Ecto neural progenitor cell (in vitro differentiated cells): ENCODE data around the gene EHMT1.
"Not testable (repeated sequence)": the region's sequence is repeated elsewhere in the genome, so short reads cannot be mapped to it uniquely, and the experiment has no call there.

Experiments
- DNase-seq: peaks from one replicate; pipeline ENCODE4 v3.0.0-alpha.2; 2018; ENCODE audit warnings: low spot score

EHMT1 gene

GRCh38 chr9:137720571-137721110, 101.8 kb downstream of the EHMT1 start:
- DNase-seq: no peak

- DNase-seq: no peak
These were observed 102.7 kb downstream of the EHMT1 start for GRCh38 chr9:137721479-137721878.

GRCh38 chr9:137721899-137722298, 103.1 kb downstream of the EHMT1 start:
- no peak for DNase-seq

GRCh38 chr9:137722481-137722880, 103.7 kb downstream of the EHMT1 start:
- no peak for DNase-seq

DNA sequence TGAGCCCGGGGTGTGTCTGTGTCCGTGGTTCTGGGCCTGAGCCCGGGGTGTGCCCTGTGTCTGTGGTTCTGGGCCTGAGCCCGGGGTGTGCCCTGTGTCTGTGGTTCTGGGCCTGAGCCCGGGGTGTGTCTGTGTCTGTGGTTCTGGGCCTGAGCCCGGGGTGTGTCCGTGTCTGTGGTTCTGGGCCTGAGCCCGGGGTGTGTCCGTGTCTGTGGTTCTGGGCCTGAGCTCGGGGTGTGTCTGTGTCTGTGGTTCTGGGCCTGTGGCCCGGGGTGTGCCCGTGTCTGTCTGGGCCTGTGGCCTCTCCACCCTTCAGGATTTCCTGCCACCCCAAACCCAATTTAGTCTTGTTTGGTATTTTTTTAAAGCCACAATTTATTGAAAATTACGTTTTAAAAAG, 104.6 kb downstream of the EHMT1 start:
- DNase-seq: not testable (repeated sequence)

DNA sequence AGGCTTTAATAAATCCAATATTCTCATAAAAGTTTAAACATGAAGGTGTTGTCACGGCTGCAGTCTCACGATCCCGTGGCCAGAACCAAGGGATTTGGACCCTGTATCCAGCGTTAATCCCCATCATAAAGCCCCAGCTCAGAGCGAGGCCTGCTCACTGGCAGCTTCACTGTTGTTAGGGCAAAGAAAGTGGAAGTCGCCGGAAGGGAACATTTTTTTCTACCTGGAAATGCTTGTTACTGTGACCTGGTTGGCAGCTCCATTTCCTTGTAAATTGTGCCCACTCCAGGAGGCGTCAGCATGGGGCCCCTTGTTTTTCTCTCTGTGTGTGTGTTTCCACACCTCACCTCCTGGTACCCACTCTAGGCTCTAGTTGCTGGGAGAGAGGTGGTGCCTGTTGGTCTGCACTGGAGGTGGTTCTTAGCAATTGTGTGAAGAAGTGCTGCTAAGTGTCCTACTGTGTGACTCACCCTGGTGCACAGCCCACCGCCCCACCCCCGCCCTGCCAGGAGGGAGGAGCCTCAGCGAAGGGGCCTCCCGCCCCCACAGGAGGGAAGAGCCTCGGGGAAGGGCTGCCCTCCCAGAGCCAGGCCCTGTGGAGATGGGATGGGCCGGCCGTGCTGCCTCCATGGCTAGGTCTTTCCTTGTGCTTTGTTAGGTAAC, 105.1 kb downstream of the EHMT1 start:
- peak; percentile 63 for DNase-seq

- no peak for DNase-seq
These were observed 106.0 kb downstream of the EHMT1 start for GRCh38 chr9:137724818-137725240.

DNA sequence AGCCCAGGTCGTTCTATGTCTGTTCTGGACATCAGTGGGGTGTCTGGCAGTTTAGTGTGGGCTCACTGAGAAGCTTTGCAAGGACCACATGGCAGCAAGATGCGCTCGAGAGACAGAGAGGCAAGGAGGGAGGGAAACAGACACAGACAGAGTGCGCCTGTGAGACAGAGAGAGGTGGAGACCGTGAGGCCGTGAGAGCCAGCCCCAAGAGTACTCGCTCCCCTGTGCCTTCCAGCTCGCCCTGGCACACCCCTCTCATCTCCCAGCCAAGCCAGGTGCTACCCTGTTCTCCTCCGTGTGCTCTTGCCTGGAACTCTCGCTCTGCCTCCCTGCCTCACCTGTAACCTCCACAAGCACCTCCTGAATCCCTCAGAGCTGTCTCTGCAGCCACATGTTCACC, 106.8 kb downstream of the EHMT1 start:
- DNase-seq: no peak

DNA sequence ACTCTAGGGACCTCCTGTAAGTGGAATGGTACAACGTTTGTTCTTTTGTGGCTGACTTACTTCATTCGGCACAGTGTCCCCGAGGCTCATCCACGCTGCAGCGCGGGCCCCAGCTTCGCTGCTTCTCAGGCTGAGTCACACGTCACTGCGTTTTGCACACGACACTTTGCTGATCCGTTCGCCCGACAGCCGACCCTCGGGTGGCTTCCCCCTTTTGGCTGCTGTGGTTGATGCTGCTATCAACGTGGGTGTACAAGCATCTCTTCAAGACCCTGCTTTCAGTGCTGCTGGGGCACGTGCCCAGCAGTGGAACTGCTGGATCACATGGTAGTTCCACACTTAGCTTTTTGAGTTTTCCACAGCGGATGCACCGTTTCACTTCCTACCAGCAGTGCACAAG, 107.5 kb downstream of the EHMT1 start:
- DNase-seq: not testable (repeated sequence)

DNA sequence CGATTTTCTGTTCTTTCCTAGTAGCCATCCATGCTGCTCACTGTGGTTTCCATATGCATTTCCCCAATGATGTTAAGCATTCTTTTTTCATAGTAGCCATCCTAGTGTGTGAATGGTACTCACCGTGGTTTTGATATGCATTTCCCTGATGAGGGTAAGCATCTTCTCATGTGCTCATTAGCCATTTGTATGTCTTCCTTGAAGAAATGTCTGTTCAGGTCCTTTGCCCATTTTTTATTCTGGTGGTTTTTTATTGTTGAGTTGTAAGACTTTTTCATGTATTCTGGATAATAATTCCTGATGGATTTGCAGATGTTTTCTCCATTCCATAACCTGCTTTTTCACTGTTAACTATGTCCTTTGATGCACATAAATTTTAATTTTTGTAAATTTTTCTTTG, 108.0 kb downstream of the EHMT1 start:
- no peak for DNase-seq

DNA sequence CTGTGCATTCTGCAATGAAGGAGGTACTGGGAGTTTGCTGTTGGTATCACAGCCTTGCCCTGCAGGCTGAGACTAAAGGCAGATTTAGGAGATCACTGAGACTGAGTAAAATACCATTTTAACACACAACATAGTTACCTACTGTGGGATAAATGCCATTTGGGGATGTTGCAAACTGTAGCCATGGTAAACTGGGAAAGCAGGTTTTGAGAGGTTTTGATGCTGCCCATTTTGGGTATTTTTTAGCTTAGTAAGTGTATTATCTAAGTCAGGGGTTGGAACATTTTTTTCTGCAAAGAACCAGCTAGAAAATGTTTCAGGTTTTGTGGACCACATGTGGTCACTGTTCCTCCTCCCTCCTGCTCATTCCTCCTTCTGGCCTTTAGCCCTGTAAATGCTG, 108.9 kb downstream of the EHMT1 start:
- DNase-seq: no peak

GRCh38 chr9:137728444-137729311, 109.9 kb downstream of the EHMT1 start:
- DNase-seq: no peak

DNA sequence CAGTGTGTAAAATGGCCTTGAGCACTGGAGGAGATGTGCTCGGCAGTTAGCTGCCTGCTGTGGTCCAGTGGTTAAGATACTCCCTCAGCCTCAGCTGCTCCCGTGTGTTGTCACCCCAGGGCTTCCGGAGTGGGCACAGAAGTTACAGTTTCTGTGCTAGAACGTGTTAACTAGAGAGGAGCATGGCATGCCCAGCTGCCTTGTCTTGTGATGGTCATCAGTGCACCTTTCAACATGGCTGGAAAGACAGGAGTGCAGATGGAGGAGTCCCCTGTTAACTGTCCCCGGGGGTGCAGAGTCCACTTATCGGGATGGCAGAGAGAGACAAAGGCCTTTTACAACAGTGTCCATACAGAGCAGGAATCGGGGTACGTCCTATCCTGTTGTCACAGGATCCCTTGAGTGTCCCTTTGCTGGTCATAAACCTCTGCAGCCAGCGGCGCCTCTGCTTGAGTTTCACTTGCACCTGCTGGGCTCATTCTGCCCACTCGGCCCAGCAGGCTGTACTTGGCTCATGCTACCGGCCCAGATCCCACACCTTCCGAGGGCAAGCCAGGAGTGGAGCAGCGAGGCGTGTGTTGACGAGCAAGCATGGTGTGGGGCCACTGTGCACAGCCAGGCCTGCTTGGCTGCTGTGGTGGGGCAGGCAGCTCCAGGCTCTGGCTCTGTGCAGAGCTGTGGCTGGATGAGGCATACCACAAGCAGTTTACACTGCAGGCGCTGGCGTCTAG, 112.6 kb downstream of the EHMT1 start:
- no peak for DNase-seq

DNA sequence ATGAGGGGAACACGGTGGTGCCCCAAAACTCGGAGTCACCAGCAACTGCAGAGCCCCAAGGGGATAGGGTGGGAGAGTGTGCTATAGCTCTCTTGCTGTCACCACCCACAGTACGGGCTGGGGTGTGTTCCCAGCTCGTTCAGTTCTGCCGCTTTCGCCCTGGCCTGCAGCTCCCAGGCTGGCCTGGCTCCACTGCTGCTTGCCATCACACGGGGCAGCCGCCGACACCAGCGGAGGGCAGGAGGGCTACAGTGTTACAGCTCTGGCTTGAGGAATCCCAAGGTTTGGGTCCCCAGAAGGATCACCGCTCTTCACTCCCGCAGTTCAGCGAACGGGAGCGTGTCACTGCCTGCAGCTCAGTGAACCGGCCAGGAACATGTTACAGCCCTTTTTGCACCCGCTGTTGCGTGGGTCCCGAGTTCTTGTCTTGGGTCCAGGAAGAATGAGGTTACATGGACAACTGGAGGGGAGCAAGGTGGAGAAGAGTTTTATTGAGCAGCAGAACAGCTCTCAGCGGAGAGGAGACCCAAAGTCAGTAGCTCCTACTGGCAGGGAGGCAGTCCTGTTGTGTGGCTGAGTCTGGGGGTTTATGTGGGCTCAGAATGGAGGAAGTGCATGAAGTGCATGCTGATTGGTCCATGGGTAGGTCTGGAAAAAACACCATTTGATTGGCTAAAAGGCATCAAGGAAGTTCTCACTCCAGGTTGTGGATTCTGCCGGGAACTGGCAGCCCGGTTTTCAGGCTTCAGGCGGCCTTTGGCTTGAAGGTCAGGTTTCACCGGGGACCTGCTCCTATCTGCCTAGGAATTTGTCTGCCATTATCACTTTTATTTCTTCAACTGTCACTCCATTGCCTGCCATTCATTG, 113.4 kb downstream of the EHMT1 start:
- DNase-seq: no peak

- no peak for DNase-seq
These were observed 114.6 kb downstream of the EHMT1 start for GRCh38 chr9:137733429-137733828.

DNA sequence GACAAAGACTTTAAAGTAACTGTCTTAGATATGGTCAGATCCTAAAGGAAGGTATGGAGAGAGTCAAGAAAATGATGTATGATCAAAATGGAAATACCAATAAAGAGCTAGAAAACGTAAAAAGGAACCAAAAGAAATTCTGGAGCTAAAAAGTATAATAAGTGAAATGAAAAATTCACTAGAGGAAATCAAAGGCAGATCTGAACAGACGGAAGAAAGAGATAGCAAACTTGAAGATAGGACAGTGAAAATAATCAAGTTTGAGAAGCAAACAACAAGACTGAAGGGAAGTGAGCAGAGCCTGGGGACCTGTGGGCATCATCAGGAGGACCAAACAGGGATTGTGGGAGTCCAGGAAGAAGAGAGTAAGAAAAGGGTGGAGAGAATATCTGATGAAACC, 115.4 kb downstream of the EHMT1 start:
- DNase-seq: no peak

DNA sequence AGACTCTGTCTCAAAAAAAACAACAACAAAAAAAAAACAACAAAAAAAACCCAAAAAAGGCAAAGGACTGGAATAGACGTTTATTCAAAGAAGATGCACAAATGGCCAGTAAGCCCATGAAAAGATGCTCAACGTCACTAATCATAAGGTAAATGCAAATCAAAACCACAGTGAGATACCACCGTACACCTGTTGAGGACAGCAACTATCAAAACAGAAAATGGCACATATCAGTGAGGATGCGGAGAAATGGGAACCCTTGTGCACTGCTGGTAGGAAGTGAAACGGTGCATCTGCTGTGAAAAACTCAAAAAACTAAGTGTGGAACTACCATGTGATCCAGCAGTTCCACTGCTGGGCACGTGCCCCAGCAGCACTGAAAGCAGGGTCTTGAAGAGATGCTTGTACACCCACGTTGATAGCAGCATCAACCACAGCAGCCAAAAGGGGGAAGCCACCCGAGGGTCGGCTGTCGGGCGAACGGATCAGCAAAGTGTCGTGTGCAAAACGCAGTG, 119.4 kb downstream of the EHMT1 start:
- not testable (repeated sequence) for DNase-seq

DNA sequence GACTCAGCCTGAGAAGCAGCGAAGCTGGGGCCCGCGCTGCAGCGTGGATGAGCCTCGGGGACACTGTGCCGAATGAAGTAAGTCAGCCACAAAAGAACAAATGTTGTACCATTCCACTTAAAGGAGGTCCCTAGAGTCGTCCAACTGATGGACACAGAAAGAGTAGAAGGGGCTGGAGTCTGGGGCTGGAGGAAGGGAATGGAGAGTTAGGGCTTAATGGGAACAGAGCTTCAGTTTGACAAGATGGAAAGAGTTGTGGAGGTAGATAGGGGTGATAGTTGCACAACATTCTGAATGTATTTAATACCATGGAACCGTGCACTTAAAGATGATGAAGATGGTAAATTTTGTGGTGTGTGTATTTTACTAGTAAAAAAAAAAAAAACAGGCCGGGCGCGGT, 119.9 kb downstream of the EHMT1 start:
- no peak for DNase-seq

DNA sequence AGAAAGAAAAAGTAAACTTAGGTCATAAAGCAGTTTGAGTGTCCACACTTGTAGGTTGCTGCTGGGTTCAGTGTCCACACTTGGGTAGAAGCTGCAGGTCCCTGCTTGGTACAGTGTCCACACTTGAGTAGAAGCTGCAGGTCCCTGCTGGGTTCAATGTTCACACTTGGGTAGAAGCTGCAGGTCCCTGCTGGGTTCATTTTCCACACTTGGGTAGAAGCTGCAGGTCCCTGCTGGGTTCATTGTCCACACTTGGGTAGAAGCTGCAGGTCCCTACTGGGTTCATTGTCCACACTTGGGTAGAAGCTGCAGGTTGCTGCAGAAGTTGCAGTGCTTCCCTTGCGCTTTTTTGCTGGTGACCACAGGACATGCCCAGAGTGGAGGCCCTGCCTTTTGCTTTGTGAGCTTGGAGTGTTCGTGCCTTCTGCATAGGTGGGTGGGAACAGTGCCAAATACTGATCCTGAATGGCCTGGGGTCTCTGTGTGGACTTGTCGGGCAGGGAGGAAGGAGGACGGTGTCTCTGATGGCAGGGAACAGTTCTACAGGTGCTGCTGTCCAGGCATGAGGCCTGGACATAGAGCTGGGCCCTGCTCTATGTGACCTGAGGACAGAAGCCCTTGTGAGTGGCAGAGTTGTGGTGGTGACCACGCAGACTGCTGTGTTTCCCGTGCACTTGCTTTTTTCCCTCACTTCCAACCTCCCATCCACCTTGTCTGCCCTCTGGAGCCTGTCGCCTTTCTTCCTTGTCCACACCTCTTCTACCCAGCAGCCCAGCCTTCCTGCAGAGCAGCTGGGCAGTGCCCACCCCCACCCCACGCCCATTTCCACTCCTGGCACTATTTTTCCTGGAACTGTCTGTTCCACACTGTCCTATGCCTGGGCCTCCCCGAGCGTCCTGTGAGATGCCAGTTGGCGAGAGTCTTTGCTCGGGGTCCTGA, 120.8 kb downstream of the EHMT1 start:
- DNase-seq: no peak

DNA sequence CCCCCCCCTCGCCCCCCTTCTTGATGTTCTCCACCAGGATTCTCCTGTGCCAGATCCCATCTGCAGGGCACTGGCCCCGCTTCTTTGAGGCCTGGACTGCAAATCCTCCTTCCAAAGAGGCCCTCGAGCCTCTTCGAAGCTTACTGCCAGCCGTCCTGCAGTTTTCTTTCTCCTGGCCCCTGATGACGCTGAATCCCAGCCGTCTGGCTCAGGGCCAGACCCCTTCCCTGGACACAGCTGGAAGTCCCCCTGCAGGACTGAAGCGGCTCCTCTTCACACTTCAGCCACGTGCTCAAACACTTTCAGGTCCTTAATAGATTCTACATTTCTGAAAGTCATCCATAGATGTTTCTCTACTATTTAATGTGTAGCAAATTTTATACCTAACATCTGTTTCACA, 121.5 kb downstream of the EHMT1 start:
- no peak for DNase-seq
